OCI-LY1 (cell line): ENCODE measurements around the gene STX17.

Experiments
- CTCF ChIP-seq: fragments of 200-600 bp; sonication (generic), shearing (Covaris generic); IDR thresholded peaks from 2 replicates; pipeline ENCODE4 v1.5.1; 2017; ENCODE audit warnings: mild to moderate bottlenecking, antibody characterized with exemption, low read length, moderate library complexity, mixed read lengths
- EZH2 ChIP-seq: fragments of 200-600 bp; sonication (generic), shearing (Covaris generic); IDR thresholded peaks from 2 replicates; pipeline ENCODE4 v1.8.0; 2017; ENCODE audit warnings: borderline replicate concordance, mixed run types, mild to moderate bottlenecking, antibody characterized with exemption, low read length, moderate library complexity, mixed read lengths

DNA sequence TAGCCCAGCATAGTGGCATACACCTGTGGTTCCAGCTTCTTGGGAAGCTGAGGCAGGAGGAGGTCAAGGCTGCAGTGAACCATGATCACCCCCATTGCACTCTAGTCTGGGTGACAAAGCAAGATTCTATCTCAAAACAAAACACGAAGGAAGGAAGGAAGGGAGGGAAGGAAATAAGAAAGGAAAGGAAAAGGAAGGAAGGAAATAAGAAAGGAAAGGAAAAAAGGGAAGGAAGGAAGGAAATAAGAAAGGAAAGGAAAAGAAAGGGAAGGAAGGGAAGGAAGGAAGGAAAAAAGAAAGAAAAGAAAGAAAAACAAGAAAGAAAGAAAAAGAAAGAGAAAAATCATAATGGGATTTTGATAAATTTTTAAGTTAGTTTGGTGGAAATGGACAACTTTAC lies 3.1 kb upstream of the STX17 start:
- no peak for TF ChIP-seq CTCF
- TF ChIP-seq EZH2 = no peak
